Panc1 (cell line): ENCODE data around the gene ITPR2.

Experiments used
- POLR2AphosphoS5 ChIP-seq: IDR thresholded peaks from 2 replicates; pipeline ENCODE4 v1.6.1; 2012; ENCODE audit warnings: mild to moderate bottlenecking, low read depth, low read length, moderate library complexity
- SIN3A ChIP-seq: IDR thresholded peaks from 2 replicates; pipeline ENCODE4 v1.6.1; 2012; ENCODE audit warnings: low read depth, mild to moderate bottlenecking, low read length, moderate library complexity, borderline replicate concordance; ENCODE audit not compliant: insufficient read depth
- TCF7L2 ChIP-seq: IDR thresholded peaks from 2 replicates; pipeline ENCODE4 v1.6.1; 2011; ENCODE audit warnings: mild to moderate bottlenecking, low read depth, low read length, inconsistent platforms
- TF ChIP-seq, protein P1 (sequence below): fragments of 450-650 bp; IDR thresholded peaks from 2 replicates; pipeline ENCODE4 v1.5.1; 2017; ENCODE audit warnings: mild to moderate bottlenecking
- TF ChIP-seq, protein P2 (sequence below), 2 experiments: IDR thresholded peaks; 2 replicates each; pipeline ENCODE4 v1.6.1; 2011 to 2012; ENCODE audit warnings: low read depth in 2 of 2, control low read depth in 1 of 2, low read length in 1 of 2, mild to moderate bottlenecking in 1 of 2, moderate library complexity in 1 of 2; ENCODE audit not compliant: insufficient read depth in 1 of 2

DNA sequence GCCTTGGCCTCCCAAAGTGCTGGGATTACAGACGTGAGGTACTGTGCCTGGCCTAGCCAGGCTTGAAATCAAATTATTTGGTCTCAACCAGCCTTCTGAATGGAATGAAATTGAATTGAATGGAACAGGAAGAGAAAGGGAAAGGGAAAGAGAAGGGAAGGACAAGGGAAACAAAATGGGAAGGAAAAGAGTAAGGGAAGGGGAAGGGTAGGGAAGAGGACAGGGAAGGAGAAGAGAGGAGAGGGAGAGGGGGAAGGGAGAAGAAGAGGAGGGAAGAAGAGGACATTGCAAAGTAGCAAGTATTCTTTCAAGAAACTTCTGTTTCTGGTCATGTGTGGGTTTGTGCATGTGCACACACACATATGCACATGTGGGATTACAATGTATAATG is 97.8 kb downstream of the ITPR2 start:
- TF ChIP-seq, protein P1, sequence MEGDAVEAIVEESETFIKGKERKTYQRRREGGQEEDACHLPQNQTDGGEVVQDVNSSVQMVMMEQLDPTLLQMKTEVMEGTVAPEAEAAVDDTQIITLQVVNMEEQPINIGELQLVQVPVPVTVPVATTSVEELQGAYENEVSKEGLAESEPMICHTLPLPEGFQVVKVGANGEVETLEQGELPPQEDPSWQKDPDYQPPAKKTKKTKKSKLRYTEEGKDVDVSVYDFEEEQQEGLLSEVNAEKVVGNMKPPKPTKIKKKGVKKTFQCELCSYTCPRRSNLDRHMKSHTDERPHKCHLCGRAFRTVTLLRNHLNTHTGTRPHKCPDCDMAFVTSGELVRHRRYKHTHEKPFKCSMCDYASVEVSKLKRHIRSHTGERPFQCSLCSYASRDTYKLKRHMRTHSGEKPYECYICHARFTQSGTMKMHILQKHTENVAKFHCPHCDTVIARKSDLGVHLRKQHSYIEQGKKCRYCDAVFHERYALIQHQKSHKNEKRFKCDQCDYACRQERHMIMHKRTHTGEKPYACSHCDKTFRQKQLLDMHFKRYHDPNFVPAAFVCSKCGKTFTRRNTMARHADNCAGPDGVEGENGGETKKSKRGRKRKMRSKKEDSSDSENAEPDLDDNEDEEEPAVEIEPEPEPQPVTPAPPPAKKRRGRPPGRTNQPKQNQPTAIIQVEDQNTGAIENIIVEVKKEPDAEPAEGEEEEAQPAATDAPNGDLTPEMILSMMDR: no peak
- TF ChIP-seq POLR2AphosphoS5 (no peak), SIN3A (no peak), TCF7L2 (no peak)
- TF ChIP-seq, protein P2, sequence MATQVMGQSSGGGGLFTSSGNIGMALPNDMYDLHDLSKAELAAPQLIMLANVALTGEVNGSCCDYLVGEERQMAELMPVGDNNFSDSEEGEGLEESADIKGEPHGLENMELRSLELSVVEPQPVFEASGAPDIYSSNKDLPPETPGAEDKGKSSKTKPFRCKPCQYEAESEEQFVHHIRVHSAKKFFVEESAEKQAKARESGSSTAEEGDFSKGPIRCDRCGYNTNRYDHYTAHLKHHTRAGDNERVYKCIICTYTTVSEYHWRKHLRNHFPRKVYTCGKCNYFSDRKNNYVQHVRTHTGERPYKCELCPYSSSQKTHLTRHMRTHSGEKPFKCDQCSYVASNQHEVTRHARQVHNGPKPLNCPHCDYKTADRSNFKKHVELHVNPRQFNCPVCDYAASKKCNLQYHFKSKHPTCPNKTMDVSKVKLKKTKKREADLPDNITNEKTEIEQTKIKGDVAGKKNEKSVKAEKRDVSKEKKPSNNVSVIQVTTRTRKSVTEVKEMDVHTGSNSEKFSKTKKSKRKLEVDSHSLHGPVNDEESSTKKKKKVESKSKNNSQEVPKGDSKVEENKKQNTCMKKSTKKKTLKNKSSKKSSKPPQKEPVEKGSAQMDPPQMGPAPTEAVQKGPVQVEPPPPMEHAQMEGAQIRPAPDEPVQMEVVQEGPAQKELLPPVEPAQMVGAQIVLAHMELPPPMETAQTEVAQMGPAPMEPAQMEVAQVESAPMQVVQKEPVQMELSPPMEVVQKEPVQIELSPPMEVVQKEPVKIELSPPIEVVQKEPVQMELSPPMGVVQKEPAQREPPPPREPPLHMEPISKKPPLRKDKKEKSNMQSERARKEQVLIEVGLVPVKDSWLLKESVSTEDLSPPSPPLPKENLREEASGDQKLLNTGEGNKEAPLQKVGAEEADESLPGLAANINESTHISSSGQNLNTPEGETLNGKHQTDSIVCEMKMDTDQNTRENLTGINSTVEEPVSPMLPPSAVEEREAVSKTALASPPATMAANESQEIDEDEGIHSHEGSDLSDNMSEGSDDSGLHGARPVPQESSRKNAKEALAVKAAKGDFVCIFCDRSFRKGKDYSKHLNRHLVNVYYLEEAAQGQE (IDR thresholded peaks at IDR 0.05; ENCODE audit: insufficient read depth in 1 of 2, low read depth in 2 of 2, low read length in 1 of 2): no peak
